HG03378 (cell line): ENCODE data around the gene RNPS1.
"Not testable (repeated sequence)": the region's sequence is repeated elsewhere in the genome, so short reads cannot be mapped to it uniquely, and the experiment has no call there.

Experiments
- ATAC-seq: cut with Tn5 transposase; IDR thresholded peaks from one replicate; pipeline ENCODE4 v1.9.1; 2021; ENCODE audit warnings: mild to moderate bottlenecking, moderate library complexity; ENCODE audit not compliant: unreplicated experiment

RNPS1 gene

DNA sequence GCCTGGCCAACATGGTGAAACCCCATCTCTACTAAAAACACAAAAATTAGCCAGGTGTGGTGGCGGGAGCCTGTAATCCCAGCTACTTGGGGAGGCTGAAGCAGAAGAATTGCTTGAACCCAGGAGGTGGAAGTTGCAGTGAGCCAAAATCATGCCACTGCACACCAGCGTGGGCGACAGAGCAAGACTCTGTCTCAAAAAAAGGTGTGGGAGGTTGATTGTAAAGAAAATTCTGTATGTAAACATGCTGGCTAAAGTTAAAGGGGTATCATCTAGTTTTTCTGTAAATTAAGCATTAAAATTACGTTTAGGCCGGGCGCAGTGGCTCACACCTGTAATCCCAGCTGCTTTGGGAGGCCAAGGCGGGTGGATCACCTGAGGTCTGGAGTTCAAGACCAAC, 9.4 kb downstream of the RNPS1 start:
- not testable (repeated sequence) for ATAC-seq

DNA sequence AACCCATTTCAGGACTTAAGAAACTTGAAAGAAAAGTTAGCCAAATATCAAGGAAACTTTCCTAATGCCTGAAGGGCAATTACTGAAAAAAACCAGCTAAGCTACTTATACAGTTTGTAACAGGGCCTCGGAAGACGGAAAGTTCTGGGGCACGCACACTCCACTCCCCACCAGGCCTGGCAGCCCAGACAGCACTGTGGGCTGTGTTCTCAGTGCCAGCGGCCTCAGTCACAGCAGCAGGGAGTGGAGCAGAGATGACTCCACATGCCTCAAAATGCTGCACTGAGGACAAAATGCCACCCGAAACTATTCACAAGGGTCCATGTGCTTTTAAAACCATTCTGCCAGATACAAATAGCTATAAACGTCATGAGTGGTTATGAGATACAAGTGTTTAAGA, 10.2 kb downstream of the RNPS1 start:
- no peak for ATAC-seq

DNA sequence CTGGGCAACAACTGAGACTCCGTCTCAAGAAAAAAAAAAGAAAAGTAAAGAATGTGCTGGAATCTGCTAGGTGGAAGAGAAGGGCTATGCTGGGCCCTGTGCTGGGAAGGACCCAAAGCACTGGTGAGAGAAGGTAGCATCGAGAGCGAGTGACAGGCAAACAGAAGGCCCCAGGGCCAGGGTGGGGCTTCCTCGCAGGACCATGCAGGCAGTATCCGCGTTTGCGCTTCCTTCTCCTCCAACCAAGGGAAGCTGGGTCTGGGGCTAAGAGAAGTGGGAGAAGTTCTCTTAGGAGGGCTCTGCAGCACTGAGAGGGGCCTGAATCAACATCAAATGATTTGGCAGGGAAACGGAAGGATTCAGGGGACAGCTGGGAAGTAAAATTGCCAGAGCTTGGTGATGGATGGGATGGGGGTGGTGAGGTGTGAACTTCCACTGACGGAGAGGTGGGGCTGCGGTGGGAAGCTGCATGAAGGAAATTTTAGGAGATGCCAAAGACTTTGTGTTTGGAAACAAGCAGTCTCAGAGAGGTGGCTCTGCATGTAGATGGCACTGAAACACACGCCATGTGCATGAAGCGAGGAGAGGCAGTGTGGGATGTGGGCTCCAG, 11.3 kb downstream of the RNPS1 start:
- no peak for ATAC-seq

DNA sequence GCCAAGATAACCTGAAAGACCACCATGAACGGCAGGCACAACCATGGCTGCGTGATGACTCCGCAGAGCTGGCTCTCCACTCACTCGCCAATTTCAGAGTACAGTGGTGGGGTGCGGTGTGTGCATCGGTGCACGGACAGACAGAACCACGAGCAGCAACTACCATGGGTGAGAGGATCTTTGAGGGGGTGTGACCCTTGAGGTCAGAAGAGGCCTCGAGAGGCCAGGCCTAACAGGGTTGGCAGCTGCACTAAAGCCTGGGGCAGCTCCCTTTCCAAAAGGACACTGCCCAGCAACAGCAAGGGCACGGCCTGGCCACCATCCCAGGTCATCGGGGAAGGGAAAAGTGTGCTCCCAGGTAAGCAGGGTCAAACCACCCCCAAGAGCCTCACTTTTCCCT, 14.6 kb downstream of the RNPS1 start:
- ATAC-seq, result no peak

DNA sequence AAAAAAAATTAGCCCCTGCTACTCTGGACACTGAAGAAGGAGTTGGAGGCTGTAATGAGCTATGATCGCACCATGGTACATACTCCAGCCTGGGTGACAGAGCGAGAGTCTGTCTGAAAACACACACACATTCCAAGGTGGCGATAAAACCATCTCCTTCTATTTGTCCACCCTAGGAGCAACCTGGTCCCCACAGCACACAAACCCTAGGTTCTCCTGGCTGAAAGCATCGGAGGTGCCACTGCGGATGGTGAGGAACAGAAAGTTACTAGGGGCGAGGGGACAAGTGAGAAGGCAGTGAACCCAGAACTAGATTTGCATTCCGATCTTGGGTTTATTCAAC, 15.1 kb downstream of the RNPS1 start:
- no peak for ATAC-seq

DNA sequence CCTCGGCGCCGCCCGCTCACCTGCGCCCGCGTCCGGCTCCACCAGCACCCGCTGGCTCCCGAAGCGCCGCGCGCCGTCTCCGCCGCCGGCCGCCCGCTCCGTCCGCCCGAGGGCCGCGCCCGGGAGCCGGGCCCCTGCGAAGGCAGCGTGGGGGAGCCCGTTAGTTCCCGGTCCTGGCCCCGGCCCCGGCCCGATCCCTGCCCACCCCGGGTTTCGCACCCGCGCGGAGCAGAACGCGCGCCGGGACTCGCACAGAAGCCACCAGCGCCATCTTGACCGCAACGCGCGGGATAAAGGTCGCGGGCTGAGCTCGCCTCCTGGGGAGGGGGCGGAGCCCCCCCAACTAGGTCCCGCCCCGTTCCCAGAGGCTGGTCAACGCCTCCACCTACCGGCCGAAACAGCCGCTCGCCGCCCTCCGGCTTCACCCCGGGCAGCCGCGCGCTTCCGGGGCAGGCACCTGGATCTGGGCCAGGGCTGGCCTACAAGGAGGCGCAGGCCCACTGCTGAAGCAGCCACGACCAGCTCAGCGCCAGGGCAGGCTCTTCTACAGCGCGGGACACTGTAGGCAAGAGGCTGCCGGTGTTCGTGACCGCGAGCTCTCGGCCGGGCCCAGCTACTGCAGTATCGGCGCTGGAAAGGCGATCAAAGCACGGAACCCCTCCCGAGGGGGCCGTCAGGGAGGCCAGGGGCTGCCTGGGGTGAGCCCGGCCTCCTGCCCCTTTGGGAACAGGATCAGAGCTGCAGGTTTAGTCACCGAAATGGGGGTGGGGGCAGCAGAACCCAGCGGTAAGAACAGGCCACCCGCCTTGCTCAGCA, 16.4 kb downstream of the RNPS1 start, which contains the start of gene ECI1:
Gene ECI1, minus strand, starts transcription at position 292 of the 816 bp plus-strand sequence. Its CDS starts 21 bp downstream, at position 271.
- peak; percentile 63 for ATAC-seq

DNA sequence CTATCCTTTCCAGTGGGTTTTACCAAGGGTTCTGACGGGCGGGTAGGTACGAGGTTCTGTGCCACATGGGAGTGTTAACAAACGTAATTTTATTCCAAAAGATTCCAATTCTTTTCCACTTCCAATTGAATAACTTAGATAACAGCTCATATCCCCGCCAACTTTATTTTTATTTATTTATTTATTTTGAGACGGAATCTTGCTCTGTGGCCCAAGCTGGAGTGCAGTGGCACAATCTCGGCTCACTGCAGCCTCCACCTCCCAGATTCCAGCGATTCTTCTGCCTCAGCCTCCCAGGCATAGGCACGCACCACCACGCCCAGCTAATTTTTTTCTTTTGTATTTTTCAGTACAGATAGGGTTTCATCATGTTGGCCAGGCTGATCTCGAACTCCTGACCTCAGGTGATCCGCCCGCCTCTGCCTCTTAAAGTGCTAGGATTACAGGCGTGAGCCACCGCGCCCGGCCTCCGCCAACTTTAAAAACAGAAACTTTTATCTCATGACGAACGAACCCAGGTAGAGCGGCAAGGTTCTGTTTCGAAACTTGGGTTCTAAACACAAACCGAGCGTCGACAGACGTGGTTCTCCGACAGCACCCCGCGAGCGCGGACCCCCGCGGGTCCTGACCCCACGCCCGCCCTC, 17.2 kb downstream of the RNPS1 start:
- peak; percentile 5 for ATAC-seq

DNA sequence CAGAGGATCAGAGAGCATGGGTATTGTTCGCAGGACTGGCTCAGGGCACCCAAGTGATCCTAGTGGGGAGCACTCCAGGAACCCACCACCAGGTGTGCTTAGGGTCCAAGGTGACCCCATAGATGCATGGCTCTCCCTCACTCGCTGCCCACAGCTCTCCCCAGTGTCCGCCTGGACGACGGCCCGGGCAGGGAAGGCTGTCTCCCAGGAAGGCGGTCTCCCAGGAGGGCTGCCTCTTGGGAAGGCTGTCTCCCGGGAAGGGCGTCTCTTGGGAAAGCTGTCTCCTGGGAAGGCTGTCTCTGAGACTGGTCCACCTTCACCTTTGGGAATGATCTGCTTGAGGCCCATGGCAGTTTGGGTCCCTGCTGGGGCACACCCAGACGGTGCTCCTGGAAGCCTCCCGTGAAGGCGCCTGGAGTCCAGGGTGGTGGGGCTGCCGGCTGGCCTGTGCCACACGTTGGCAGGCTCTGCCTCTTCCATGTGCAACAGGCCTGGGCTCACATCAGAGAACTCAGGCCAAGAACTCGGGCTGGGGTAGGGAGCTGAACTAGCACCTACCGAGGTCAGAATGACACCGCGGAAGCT, 21.5 kb downstream of the RNPS1 start:
- ATAC-seq, result no peak

DNA sequence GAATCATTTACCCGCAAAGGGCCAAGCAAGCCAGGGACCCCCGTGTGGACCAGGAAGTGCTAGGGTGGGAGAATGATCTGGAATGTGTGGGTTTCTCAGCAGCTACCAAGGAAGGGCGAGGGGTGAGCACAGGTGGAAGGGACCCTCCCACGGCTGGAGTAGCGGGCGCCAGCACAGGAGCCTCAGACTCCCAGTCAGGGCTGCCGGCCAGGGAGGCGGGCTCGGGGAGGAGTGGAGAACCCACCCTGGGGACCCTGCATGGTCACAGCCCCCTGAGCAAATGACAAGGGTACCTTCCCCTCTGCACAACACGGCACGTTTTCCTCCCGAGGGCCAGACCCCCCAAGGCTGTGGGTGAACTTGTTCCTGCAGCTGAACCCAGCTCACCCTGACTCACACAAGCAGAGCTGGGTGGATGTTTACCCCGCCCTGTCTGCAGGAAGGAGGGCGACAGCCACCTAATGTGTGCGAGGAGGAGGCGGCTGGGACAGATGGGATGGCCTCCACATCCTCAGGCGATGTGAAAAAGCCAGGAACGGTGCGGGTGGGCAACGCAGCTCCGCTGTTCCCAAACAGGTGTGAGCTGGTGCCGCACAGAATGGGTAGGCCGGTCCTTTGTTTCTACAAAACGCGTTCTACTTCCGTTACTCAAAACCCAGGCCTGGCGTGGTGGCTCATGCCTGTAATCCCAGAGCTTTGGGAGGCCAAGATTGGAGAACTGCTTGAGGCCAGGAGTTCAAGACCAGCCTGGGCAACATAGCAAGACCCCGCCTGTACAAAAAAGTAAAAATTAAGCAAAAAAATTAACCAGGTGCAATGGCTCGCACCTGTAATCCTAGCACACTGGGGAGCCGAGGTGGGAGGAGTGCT, 22.8 kb downstream of the RNPS1 start:
- ATAC-seq, result no peak

DNA sequence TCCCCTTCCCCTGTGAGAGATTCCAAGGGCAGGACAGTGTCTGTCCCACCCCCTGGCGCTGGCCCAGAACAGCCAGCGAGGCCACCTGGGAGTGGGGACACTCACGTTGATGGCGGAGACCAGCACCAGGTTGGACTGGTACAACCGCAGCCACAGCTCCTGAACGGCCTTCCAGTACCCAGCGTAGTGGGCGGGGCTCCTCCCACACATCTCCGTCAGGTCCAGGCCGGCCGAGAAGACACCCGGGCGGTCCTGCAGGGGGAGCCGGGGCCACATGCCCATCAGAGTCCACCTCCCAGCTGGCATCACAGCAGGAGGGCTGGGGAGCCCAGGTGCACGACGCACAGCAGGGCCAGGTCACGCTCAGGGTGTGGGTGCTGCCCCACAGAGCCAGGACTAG, 23.6 kb downstream of the RNPS1 start:
- ATAC-seq, result no peak

DNA sequence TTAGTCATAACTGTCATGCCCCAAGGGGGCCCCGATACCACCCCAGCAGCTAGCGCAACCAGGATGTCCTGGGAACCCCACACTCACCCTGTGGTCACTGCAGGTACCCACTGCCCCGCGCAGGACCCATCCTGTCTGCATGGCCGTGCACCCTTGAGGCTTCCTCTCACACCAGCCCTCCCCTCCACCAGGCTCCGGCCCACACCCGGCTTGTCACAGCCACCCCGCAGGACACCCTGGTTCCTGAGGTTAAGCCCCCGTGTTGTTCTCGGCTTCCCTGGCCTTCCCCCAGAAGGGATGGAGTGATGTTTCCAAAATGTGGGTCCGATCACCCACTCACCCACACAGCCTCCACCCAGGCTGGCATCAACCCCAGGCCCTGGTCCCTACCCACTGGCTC, 24.1 kb downstream of the RNPS1 start:
- ATAC-seq, result no peak

DNA sequence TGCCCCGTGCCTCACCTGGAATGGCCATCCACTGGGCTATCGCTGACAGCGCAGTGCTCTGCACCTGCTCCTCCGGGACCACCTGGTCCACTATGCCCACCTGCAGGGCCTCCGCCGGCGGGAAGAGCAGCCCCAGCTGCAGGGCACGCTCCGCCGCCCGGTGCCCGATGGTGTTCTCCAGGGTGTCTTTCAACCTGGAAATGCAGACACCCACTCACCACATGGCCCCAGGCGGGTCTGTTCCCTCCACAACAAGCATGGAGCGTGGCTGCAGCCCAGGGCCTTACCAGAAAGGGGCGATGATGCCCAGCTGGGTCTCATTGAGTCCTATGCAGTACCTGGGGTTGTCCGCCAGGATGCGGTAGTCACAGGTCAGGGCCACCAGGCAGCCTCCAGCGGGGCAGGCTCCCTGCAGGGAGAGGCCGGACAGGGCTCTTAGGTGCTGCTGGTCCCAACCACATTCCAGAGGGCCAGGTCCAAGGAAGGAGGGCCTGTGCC, 24.8 kb downstream of the RNPS1 start:
- ATAC-seq, result no peak

DNA sequence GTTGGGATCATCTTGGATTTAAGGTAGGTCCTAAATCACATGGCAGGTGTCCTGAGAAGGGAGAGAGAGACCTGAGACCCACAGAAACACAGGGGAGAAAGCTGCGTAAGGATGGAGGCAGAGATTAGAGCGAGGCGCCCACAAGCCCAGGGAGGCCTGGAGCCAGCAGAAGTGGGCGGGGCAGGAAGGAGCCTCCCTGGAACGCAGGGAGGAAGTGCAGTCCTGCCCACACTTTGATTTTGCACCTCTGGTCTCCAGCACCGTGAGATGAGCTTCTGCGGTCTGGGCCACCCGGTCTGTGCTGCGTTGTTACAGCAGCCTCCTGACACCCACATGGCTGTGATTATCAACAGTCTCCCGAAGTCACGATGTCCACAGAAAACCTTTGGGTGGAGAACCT, 25.3 kb downstream of the RNPS1 start:
- ATAC-seq, result no peak

DNA sequence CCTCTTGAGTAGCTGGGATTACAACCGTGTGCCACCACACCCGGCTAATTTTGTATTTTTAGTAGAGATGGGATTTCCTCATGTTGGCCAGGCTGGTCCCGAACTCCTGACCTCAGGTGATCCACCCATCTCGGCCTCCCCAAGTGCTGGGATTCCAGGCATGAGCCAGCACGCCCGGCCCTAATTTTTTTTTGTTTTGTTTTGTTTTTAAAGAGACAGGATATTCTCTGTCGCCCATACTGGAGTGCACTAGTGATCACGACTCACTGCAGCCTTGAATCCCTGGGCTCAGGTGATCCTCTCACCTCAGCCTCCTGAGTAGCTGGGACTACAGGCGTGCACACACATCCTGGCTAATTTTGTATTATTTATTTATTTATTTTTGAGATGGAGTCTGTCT, 27.6 kb downstream of the RNPS1 start:
- ATAC-seq, result not testable (repeated sequence)

DNA sequence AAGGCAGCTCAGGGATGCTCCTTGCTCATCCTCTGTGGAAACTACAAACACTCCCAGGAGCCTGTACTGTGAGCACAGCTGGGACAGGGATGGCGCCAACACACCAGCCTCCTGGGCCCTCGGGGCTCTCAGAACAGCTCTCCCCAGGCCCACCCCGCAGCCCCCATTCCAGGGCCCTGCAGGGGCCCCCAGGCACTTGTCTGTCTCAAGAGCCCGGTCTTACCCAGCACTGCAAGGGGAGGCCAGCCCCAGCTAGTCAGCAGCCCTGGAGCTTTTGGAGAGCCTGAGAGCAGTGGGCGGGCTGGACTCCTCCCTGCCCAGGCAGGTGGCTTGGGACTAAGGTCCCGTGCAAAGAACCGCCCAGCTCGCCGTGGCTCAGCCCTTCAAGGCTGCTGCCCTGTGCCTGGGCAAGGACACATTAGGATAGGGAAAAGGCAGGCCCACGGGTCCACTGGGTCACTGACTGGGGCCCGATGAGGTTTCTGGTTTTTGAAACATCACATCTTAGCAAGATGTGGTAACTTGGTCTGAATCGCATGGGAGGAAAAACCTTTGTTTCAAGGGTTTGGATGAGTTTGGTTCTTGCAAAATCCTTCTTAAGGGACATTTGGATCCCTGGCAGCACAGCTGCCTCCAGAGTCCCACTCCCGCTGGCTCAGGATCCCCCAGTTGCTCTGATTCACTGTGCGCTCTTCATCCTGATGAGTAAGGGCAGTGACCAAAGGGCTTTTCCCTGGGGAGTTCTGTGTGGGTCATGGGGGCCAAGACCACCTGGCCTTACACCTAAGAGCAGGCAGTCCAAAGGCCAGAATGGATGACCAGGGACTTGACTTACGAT, 28.9 kb downstream of the RNPS1 start:
- no peak for ATAC-seq

DNA sequence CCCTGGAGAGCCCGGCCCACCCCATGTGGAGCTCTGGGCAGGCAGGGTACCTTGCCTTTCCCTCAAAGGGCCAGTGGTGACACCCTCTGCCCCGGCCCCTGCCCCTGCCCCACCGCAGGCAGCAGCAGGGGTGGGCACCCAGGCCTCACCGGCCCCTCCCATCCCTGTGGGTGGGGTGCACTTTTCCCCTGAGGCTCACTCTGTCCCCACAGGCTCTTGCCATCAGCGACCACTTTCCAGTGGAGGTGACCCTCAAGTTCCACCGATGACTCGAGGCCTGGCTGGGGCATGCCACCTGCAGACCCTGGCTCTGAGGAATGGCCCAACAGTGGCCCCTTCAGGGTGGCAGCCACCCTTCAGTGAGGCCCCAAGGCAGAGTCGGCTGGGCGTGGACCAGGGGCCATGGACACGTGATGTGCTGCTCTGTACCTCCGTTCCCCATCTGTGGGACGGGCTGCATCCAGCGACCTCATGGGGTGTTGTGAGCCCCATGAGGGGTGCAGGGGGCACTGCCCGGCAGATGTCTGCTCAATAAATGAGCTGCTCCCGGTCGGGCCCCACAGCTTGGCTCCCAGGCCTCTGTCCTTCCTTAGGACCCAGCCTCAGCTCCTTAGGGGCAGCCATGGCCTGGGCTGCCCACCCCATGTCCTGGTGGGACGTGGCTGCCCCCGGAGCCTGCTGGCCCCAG, 29.6 kb downstream of the RNPS1 start:
- ATAC-seq, result no peak

DNA sequence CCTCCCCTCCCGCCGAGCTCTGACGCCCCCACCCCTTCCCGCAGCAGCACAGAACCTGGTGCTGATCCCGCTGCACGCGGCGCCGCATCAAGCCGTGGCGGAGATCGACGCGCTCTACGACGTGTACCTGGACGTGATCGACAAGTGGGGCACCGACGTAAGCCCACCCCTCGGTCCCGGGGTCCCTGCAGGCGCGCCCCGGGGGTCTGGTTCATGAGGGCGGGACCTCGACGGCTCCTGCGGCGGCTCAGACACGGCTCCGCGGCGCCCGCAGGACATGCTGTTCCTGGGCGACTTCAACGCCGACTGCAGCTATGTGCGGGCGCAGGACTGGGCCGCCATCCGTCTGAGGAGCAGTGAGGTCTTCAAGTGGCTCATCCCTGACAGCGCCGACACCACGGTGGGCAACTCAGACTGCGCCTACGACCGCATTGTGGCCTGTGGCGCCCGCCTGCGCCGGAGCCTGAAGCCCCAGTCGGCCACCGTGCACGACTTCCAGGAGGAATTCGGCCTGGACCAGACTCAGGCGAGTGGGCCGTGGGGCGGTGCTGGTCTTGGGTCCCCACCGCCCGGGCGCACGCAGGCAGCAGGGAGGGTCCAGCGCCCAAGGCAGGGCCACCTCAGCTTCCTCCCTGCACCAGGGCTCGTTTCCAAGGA, 30.3 kb downstream of the RNPS1 start:
- ATAC-seq, result no peak

DNA sequence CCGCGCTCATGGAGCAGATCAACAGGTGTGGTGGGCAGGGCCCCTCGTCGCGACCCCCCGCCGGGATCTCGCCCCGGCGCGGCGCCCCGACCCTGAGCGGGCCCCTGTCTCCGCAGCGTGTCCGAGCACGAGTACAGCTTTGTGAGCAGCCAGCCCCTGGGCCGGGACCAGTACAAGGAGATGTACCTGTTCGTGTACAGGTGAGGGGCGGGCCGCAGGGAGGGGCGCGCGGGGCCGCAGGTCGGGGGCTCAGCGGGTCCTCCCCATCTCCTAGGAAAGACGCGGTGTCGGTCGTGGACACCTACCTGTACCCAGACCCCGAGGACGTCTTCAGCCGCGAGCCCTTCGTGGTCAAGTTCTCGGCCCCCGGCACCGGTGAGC, 30.8 kb downstream of the RNPS1 start:
- ATAC-seq, result no peak
